PC-9 (cell line): ENCODE measurements around the gene CDC42BPB.

Experiments
- EZH2 ChIP-seq: fragments of 200-600 bp; sonication (generic); IDR thresholded peaks from 2 replicates; pipeline ENCODE4 v1.8.0; 2017; ENCODE audit warnings: antibody characterized with exemption, low read depth
- TF ChIP-seq, protein P1 (sequence below): fragments of 200-600 bp; sonication (generic); conservative IDR thresholded peaks from 2 replicates; pipeline ENCODE4 v1.6.1; 2017; ENCODE audit warnings: mixed run types, antibody characterized with exemption, mild to moderate bottlenecking, moderate library complexity

DNA sequence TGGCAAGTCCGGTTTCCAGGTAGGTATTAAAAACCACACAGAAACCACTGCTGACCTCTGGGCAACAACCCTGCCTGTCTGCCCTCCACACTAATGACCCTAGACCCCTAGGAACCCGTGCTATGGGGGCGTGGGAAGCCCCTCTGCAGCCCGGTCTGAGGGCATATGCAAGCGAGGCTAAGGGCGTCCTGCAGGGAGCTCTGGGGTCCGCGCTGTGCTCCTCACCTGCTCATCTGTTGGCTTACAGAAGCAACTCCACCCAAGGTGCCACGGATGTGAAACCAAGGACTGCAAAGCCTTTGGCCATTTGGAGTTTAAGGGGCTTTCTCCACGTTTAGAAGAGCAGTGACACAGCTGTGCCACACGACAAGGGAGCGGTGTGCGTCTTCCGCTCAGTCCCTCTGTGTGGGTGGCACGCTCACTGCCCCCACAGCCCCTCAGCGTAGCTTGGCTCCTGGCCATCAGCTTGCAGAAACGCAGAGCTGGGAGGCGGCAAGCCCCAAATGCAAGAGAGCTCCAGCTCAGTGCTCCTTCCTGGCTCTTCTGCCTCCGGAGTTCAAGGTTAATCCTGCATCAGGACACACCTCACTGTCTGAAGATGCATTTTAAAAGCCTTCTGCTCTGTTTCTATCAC lies 116.5 kb downstream of the CDC42BPB start:
- no peak for TF ChIP-seq EZH2
- TF ChIP-seq, protein P1, sequence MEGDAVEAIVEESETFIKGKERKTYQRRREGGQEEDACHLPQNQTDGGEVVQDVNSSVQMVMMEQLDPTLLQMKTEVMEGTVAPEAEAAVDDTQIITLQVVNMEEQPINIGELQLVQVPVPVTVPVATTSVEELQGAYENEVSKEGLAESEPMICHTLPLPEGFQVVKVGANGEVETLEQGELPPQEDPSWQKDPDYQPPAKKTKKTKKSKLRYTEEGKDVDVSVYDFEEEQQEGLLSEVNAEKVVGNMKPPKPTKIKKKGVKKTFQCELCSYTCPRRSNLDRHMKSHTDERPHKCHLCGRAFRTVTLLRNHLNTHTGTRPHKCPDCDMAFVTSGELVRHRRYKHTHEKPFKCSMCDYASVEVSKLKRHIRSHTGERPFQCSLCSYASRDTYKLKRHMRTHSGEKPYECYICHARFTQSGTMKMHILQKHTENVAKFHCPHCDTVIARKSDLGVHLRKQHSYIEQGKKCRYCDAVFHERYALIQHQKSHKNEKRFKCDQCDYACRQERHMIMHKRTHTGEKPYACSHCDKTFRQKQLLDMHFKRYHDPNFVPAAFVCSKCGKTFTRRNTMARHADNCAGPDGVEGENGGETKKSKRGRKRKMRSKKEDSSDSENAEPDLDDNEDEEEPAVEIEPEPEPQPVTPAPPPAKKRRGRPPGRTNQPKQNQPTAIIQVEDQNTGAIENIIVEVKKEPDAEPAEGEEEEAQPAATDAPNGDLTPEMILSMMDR: no peak
